Glomerular visceral epithelial cell (primary cell): ENCODE measurements around the gene SPATS2.

Experiments
- DNase-seq: peaks from one replicate; pipeline ENCODE4 v3.0.0-alpha.2; 2016; ENCODE audit errors: extremely low spot score

Gene SPATS2

DNA sequence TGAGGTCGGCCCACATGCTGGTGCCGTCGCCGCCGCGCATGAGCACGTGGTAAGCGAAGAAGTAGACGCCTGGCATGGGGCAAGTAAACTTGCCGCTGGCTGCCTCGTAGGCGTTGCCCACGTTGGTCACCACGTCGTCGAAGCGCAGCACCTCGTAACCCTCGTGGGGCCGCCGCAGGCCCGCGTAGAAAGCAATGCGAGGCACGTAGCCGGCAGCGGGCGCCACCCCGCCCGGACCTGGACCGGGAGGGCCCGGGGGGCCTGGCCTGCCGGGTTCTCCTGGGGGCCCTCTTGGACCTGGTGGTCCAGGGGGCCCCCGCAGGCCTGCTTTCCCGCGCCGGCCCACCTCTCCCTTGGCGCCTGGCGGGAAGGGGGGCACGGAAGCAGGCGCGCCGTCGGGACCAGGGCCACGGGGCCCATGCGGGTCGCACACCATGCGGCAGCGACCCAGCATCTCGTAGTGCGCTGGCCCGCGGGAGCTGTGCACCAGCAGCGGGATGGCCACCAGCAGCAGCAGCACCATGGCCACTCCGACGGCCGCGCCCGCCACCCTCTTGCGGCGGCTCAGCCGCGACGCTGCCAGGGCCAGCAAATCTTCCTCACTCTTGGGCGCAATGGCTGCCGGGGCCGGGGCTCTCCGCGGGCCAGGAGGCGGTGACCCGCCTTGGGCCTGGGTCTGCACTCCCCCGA lies 31.2 kb upstream of the SPATS2 start:
- no peak for DNase-seq

- DNase-seq: peak; percentile 81
These were observed 30.3 kb upstream of the SPATS2 start, which contains the start of gene C1QL4 for GRCh38 chr12:49336645-49337584. Gene C1QL4 (minus strand): TSS chr12:49337188. CDS start chr12:49336477, 711 bp downstream.

DNA sequence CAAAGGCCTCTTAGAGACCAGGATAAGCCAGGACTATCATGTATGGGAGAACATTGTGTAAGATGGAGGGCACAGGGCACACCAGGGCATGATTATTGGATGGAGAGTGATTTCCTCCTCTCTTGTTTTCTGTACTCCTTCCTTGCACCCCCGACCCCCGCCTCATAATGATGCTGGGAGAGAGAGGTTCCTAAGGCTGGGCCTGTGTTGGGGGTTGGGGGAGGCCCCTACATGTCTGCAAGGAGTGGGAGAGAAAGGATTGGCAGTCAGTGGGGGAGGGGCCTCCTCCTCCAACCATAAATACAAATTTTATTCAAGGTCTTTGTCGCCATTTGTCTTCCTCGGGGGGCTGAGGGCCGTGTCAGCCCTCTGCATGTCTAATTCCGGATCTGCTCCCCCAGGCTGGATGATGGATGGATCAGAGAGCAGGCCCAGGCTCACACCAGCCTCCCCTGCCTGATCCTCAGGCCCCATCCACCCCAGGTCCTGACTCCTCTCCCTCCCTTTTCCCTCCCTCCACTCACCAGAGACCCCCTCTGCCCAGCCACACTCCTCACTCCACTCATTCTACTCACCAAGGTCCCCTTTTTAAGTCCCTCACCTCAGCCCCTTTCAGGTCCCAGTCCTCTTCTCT lies 28.3 kb upstream of the SPATS2 start:
- no peak for DNase-seq

- no peak for DNase-seq
These were observed 27.8 kb upstream of the SPATS2 start for GRCh38 chr12:49339464-49339861.

DNA sequence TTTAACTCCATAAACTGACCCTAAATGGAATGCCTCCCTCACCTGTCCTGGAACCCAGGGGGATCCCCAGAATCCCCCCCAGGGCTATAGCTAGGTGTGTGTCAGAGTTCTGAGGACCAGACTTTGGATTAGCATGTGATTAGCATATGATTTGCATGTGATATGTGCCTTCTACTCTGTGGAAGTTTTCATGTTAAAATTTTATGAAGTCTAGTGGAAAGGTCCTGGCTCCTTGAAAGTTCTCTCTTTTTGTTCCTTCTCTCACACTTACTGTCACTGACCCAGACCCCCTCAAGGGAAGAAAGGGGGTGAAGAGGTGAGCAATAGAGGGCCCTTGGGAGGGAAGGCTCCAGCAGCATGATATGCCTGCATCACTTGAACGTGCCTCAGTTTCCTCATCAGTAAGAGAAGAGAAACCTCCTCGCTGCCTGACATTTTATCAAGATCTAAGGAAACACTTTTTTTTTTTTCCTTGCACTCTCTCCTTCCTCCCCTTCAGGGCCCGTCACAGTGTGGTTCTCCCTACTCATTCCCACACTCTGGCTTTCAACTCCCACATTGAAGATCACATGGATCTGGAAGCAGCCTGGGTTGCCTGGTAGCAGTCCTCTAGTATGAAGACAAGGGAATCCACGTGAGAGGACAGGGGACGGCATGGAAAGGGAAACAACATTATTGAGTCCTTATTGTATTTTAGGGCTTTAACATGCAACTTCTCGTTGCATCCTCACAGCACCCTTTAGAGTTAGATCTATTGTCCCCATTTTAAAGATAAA lies 27.0 kb upstream of the SPATS2 start:
- no peak for DNase-seq

- no peak for DNase-seq
These were observed 26.1 kb upstream of the SPATS2 start for GRCh38 chr12:49340971-49341776.

DNA sequence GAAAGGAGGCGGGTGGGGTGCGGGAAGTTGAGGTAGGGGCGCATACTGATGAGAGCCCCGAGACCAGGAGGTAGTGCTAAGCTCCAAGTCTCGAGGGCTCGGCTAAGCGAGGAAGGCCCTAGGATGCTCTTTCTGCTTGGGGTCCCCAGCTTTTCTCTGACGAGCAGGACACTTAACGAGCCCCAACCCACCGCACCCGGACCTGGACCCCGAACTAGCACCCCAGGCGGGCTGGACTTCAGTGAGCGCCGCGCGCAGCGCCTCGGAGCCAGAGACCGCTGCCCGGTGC lies 25.5 kb upstream of the SPATS2 start:
- DNase-seq: no peak

DNA sequence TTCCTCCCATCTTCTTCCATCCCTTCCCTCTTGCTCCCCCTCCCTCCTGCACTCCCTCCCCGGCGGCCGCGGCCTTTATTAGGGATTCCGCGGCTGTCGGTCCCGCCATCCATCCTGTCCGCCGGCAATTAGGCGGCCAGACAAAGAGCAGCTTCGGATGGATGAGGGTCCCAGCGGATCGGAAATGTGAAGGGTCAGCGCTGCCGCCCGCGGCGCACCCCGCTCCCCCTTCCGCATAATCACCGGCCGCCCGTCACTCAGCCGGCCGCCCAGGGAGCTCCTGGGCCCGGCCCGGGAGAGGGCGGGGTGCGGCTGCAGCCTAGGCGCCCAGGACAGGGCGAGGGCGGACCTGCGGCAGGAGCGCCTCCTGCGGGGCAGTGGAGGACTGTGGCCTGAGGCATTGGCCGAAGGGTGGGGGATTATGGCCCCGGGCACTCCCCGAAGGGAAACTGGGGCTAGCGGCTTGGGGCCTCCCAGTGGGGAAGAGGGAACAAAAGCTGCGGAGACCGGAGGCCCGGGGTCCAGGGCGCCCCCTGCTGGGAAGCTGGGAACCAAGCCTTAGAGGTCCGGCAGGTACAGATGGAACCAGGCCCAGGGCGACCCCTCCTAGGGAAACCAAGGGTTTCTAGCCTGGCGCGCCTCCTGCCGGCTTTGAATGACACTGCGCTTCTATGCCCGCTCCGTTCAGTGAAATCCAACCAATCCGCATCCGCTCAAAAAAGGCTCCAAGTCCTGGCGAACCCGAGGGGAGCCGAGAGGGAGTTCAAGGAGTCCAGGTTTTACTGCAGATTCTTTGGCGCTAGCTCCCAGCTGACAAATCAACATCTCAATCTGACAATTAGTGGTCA lies 25.0 kb upstream of the SPATS2 start:
- peak; percentile 67 for DNase-seq

- DNase-seq: no peak
These were observed 24.1 kb upstream of the SPATS2 start for GRCh38 chr12:49342914-49343731.

DNA sequence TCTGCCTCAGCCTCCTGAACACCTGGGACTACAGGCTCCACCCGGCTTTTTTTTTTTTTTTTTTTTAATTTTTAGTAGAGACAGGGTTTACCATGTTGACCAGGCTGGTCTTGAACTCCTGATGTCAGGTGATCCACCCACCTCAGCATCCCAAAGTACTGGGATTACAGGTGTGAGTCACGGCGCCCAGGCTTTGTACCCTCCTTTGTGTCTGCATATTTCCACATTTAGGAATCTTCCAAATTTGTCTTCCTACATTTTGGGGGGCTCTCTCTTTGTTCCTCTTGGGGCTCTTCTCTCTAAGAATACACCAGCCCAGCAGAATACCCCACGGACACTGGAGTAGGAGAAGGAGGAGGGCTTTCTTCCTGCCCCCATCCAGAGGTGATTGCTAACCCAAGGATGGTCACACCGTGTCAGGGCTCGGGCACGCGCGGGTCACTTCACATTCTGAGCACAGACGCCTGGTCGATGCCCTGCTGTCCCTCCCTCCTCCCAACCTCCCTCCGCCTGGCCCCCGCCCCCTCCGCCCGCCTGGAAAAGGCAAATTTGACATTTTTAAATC lies 22.7 kb upstream of the SPATS2 start:
- no peak for DNase-seq

DNA sequence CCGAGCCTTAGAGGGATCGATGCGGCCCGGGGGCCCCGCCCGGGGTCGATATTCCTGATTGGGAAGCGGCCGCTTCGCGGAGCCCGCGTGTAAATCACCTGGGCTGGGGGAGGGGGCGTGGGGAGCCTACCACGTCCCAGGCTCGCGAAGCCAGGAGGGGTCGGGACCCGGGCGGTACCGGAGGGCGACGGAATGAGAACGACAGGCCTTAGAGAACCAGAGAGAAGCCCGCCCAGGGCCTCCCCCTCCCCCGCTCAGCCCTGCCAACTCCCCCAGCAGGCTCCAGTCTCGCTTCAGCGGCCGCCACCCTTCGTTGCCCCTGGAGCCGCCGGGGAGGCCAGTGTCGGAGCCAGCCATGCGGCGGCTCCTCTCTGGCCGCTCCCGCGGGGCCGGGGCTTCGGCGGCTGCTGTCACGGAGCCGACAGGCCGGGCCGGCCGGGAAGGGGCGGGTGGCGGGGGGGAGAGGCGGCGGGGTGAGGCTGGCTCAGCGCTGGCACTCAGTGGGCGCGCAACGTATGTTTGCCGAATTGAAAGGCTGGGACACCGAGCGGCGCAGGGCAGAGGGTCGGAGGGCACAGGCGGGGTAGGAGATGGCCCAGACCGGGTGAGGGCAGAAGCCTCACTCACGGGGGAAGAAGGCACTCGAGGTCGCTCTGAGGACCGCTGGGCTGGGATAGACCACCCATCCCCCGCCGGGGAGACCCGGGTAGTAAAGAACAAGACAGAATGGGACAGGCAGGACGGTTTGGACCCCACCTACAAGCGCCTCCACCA lies 22.0 kb upstream of the SPATS2 start:
- peak; percentile 83 for DNase-seq

DNA sequence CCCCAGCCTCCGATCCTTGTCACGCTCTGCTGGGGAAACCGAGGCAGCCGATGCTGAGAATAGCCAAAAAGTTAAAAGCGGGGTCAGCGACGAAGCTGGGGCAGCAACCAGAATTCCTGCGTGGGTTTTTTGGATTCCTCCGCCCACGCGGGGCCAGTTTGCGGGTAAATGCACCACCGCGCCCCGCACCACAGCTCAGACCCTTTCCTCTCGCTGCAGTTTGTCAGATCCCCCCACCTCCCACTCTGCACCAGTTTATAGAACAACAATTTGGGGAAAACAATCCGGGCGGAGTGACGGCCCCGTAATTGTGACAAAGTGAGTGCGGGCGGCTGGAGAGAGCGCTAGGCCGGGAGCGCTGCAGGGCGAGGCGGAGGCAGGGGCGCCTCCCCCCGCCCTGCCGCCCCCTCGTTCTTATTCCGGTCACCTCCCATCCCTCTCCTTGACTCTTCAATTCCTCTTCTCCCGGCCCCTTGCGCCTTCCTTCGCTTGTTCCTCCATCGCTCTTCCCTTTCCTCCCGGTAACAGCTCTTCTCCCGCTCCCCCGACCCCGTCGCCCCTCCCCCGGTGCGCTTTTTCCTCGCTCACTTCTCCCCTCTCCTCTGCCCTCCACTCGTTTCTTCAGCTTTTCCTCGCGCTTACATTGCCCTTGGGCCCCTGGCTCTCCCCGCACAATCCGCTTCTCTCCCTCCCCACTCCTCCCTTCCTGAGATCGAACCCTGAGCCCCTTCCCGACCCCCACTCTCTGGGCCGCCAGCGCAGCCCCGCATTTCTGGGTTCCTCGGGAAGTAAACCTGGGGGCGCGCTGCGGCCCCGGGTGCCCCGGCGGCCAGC lies 21.2 kb upstream of the SPATS2 start:
- DNase-seq: no peak

DNA sequence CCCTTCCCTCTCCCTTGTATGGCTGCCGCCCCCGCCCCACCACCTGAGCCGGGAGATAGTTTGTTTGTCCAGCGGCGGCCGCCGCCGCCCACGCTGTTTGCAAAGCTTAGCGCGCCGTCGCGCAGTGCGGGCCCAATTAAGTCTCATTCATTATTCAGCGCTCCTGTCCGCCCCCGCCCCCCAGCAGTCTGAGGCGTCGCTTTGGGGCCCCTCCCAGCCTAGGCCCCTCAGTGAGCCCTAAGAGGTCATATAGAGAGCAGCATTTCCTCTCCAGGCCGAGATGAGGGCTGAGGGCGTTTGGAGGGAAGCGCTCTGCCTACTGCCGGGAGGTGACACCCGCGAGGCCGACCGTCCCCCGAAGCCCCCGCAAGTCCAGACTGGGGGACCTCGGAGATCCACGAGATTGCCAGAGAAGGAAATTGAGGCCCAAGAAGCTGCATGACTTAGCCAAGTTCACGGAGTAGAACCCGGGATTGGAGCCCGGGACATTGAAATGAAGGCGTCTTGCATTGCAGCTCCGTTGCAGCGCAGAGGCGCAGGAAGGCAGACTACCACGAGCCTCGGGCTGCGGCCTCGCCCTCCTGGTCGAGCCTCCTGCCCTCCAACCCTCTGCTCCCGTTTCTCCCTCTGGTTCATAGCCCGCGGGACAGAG lies 20.5 kb upstream of the SPATS2 start, which contains the start of gene DNAJC22:
Gene DNAJC22 (plus strand): TSS at position 230 of the 652 bp plus-strand sequence. CDS start 1,985 bp downstream, outside the sequence.
- DNase-seq: no peak

- DNase-seq: peak; percentile 97
These were observed 19.7 kb upstream of the SPATS2 start for GRCh38 chr12:49347311-49348193.

GRCh38 chr12:49348781-49349180 lies 18.5 kb upstream of the SPATS2 start:
- no peak for DNase-seq
